HTERT RPE-1 (cell line): Measurements from ENCODE around the gene BMP6.

ENCODE experiments used
- in situ Hi-C: fragments of 300-500 bp; cut with MboI; formaldehyde crosslinking; loops from 4 replicates; pipeline ENCODE4 v1.14.3; 2020; ENCODE audit warnings: low sequenced_read_pairs

Gene BMP6

DNA sequence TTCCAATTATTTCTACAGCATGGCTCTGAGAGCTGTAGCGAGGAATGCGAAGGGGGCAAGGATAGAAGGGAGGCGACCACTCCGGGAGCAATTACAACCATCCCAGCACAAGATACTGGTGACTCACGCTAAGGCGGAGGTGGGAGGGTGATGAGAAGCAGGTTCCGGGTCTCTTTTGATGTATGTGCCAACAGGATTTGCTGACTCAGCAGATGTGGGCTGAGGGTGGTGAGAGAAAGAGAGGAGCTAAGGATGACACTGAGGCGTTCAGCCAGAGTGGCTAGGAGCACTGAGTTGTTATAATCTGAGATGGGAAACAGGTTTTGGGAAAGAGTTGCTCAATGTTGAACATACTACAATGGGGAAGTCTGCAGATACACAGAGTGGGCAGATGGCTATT, 194.0 kb downstream of the BMP6 start:
- in situ Hi-C loops: no loop called here

DNA sequence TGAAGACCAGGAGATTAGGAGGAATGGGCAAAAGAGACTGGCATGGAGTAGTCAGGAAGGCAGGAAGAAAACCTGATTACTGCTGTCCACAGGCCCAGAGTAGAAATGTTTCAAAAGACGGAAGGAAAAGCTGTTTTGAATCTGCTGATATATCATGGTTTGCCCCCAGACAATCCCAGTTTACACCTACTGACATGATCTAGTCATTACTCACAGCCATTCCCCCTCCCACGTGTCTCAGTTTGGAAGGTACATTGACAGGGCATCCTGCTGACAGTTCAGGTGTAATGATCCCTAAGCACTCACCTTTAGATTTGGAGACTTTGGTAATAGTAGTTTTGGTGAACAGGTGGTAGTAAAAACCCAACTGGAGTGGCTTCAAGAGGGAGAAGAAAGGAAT, 194.5 kb downstream of the BMP6 start:
- in situ Hi-C loops: no loop called here

- in situ Hi-C loops: no loop called here
Measured at GRCh38 chr6:7921046-7921445, 195.1 kb downstream of the BMP6 start.

DNA sequence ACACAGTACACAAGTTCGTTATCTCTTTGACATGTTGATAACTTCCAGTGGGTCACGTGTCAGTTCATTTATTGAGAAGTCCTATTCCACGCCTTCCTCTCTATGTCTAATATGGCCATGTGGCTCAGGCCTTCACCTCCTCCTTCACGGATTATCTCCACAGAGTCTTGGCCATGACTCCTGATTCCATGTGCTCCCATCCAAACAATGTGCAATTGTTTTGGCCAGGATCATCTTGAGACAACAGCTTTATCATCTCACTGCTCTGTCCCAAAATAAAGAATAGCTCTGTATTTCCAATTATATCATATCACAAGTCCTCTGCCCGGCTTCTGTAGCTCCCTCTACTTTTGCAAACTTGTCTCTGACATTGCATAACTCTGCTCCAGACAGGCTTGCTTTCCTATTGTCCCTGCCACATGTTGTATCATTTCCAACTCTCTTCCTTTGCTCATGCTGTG, 195.8 kb downstream of the BMP6 start:
- in situ Hi-C loops: no loop called here

DNA sequence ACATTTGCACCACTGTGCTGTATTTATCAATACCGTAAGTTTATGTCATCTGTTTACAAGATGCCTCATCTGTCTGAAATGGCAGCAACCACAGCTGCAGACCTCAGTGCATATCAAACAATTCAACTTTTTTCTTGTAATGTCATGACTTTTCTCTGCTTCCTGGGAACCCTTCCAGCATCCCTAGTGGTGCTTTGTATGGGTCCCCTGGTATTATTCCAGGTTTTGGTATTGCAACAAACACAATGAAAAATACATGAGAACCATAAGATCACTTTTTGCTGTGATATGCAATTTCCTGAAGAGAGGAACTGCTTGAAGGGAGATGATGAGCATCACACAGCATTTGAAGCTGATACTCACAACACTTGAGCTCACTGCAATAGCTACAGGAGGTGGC, 196.7 kb downstream of the BMP6 start:
- in situ Hi-C loops: no loop called here

- in situ Hi-C loops: no loop called here
Measured at GRCh38 chr6:7924867-7925266, 199.0 kb downstream of the BMP6 start.
